T-helper 1 cell treated with Interleukin-12 subunit alpha and Interleukin-12 subunit beta and Interleukin-4 antibody, amounts not matched to agents 30 μg/mL and 1 μg/mL, for 36 hours (primary cell): ENCODE data around the gene FNDC3A.
"Not testable (repeated sequence)": the region's sequence is repeated elsewhere in the genome, so short reads cannot be mapped to it uniquely, and the experiment has no call there.

Source experiments
- H3K27ac Mint-ChIP-seq: one replicate; pipeline ENCODE4 v1.8.0; 2021; ENCODE audit warnings: mild to moderate bottlenecking, mixed read lengths
- H3K27me3 Mint-ChIP-seq: one replicate; pipeline ENCODE4 v1.8.0; 2021; ENCODE audit warnings: low read depth, mixed read lengths
- H3K36me3 Mint-ChIP-seq: one replicate; pipeline ENCODE4 v1.8.0; 2021; ENCODE audit warnings: low read depth, mixed read lengths
- H3K4me1 Mint-ChIP-seq: one replicate; pipeline ENCODE4 v1.8.0; 2021; ENCODE audit warnings: low read depth, mixed read lengths
- H3K4me3 Mint-ChIP-seq: one replicate; pipeline ENCODE4 v1.8.0; 2021; ENCODE audit warnings: mild to moderate bottlenecking, moderate library complexity, mixed read lengths
- H3K9me3 Mint-ChIP-seq: one replicate; pipeline ENCODE4 v1.8.0; 2021; ENCODE audit warnings: mixed read lengths

Gene FNDC3A

DNA sequence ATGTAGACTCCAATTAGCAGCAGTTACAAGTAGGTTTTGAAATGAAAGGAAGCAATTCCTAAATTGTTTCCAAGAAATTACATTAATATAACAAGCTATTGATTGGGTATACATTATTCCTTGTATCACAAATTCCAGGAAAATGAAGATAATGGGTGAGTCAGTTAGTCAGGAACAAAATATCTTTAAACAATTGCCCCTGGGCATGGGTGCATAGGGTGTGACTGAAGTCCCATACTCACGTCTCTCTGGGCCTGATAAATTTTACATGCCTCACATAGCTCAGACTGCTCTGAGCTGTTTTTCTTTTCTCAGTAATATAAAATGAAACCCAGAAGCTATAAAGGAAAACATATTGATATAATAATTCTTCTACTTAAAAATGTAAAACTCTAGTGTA, 87.8 kb downstream of the FNDC3A start:
- H3K4me1 Mint-ChIP-seq: peaks cover 4% of the 10 kb centered on the region
- H3K9me3 Mint-ChIP-seq: peaks cover under 1% of the 10 kb centered on the region
- H3K4me3 Mint-ChIP-seq: no peak overlapping the region
- no peaks in the 10 kb centered on the region for H3K36me3 Mint-ChIP-seq
- H3K27me3 Mint-ChIP-seq: no peaks in the 10 kb centered on the region
- no peak overlapping the region for H3K27ac Mint-ChIP-seq

DNA sequence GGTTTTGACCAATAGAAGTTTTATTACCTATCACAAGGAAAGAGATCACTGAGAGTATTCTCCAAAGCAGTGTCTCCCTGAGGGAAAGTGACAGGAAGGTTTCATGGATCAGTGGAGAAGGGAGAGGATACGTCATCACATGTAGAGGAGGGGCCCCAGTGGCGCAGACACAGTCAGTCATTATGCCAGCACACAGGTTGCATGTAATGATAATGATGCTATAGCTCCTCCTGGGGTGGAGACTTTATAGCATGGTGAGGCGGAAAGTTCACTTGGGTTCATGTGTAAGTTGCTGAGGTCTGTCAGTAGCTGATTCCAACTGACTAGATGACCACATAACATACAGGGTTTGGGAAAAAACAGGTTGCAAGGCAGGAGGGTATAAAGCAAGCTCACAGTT, 88.8 kb downstream of the FNDC3A start:
- no peak overlapping the region for H3K27ac Mint-ChIP-seq
- H3K9me3 Mint-ChIP-seq: peaks cover 3% of the 10 kb centered on the region
- peaks cover 4% of the 10 kb centered on the region for H3K4me1 Mint-ChIP-seq
- H3K27me3 Mint-ChIP-seq: no peaks in the 10 kb centered on the region
- H3K4me3 Mint-ChIP-seq: no peak overlapping the region
- peaks cover 2% of the 10 kb centered on the region for H3K36me3 Mint-ChIP-seq

DNA sequence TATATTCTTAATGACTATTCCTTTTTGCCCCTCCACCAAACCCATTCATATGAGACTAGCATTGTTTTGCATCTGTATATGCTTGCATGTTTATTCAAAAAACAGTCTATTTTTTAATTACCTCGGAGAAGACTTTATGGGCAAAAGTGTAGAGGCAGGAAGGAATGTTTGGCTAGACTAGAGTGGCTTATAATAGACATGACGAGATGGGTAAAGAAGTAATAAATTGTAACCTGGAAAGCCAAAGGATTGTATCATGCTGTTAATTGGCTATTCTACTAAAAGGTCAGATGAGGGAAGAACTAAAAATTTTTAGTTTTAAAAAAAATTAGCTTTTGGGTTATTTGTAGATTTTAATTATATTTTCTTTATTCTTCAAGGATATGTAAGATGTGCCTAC, 91.1 kb downstream of the FNDC3A start:
- Mint-ChIP-seq H3K9me3 (peaks cover 3% of the 10 kb centered on the region), H3K36me3 (peaks cover 5% of the 10 kb centered on the region), H3K4me1 (peaks cover 4% of the 10 kb centered on the region), H3K27ac (no peak overlapping the region), H3K27me3 (no peaks in the 10 kb centered on the region), H3K4me3 (no peak overlapping the region)

DNA sequence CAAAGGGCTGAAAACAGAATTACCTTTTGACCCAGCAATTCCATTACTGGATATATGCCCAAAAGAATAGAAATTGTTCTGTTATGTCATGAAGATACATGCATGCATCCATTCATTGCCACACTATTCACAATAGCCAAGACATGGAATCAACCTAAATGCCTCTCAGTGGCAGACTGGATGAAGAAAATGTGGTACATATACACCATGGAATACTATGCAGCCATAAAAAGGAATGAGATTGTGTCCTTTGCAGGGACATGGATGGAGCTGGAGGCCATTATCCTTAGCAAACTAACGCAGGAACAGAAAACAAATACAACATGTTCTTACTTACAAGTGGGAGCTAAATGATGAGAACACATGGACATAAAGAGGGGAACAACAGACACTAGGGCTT, 92.8 kb downstream of the FNDC3A start:
- H3K36me3 Mint-ChIP-seq, H3K27ac Mint-ChIP-seq, H3K4me3 Mint-ChIP-seq: not testable (repeated sequence)

DNA sequence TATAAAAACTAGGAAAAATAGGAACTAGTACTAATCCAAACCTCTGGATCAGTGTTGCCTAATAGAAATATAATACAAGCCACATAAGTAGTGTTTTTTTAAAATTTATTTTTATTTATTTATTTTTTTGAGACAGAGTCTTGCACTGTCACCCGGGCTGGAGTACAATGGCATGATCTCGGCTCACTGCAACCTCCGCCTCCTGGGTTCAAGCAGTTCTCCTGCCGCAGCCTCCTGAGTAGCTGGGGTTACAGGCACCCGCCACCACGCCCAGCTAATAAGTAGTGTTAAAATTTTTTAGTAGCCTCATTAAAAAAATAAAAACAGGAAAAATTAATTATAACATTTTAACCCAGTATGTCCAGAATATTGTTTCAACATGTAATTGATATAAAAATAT, 94.3 kb downstream of the FNDC3A start:
- H3K9me3 Mint-ChIP-seq, H3K27ac Mint-ChIP-seq, H3K27me3 Mint-ChIP-seq, H3K4me1 Mint-ChIP-seq, H3K36me3 Mint-ChIP-seq, H3K4me3 Mint-ChIP-seq: not testable (repeated sequence)

More for the DNA sequence above, 92.8 kb downstream of the FNDC3A start:
- H3K27me3 Mint-ChIP-seq, H3K9me3 Mint-ChIP-seq, H3K4me1 Mint-ChIP-seq: not testable (repeated sequence)

DNA sequence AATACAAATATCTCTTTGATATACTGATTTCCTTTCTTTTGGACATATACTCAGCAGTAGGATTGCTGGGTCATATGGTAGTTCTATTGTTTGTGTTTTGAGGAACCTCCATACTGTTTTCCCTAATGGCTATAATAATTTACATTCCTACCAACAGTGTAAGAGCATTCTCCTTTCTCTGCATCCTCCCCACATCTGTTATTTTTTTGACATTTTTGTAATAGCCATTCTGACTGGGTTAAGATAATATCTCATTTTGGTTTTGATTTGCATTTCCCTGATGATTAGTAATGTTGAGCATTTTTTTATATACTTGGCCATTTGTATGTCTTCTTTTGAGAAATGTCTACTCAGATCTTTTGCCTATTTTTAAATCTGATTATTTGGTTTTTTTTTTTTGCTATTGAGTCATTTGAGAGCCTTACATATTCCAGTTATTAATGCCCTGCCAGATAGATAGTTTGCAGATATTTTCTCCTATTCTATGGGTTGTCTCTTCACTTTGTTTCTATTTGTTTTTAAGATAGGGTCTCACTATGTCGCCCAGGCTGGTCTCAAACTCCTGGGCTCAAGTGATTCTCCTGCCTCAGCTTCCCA, 95.7 kb downstream of the FNDC3A start:
- peaks cover 1% of the 10 kb centered on the region for H3K4me1 Mint-ChIP-seq
- H3K36me3 Mint-ChIP-seq: peaks cover 13% of the 10 kb centered on the region

DNA sequence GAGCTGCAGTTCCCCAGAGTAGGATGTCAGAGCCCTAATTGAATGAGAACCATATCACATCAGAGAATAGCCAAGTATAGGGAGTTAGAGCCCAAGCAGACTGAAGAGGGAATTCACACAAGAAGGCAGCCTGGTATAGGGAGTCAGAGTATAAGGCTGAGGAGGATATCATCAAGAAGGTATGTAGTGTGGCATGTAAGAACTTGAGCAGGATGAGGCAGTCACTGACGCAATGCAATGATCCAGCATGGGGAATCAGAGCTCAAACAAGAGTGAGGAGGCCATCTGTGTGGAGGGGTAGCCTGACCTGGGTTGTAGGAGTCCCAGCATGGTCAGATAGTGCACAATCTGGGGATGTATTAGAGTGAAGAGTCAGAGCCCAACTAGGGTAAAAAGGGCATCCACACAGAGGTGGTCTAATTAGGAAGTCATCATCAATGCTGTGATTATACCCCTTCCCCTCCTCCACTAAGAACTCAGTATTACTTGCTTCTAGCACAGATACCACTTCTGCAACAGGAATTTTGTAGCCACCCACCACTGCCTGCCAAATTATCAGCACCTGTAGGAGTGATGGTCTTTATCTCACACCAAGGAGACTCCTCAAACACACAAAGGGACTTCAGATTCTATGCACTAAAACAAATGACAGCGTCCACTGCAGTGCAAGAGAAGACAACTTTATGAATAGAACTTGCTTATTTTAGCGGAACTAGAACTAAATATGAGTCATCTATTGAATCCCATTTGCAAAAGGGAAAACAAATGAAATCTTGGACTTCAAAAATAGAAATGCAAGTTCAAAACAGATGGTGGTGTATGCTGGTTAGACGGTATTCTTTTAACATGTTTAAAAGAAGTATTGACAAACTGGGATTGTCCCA, 107.2 kb downstream of the FNDC3A start:
- Mint-ChIP-seq H3K4me3 (no peak overlapping the region), H3K27me3 (no peaks in the 10 kb centered on the region), H3K9me3 (no peaks in the 10 kb centered on the region), H3K36me3 (peaks cover 4% of the 10 kb centered on the region), H3K27ac (no peak overlapping the region), H3K4me1 (no peaks in the 10 kb centered on the region)

More for the DNA sequence above, 95.7 kb downstream of the FNDC3A start:
- H3K27me3 Mint-ChIP-seq: no peaks in the 10 kb centered on the region
- H3K4me3 Mint-ChIP-seq: no peak overlapping the region
- peaks cover 3% of the 10 kb centered on the region for H3K9me3 Mint-ChIP-seq
- no peak overlapping the region for H3K27ac Mint-ChIP-seq

DNA sequence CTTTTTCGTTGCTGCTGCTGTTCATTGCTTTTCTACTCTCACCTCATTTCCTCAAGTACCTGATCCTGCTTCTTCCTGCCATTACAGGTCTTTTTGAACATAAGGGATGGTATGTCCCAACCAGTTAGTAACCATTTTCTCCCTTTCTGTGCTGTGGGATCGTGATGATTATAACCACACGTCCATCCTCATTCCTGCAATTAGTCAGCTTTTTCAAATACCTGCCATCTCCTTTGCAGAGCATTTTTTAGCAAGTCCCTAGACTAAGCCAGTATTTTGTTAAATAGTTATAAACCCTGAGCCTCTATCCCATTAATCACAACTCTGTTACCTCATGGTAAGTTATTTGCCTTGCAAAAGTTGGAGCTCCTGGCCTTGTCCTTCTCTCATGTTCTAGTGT, 109.2 kb downstream of the FNDC3A start:
- H3K9me3 Mint-ChIP-seq: no peaks in the 10 kb centered on the region
- H3K27me3 Mint-ChIP-seq: no peaks in the 10 kb centered on the region
- H3K4me1 Mint-ChIP-seq: no peaks in the 10 kb centered on the region
- H3K36me3 Mint-ChIP-seq: peaks cover 5% of the 10 kb centered on the region
- H3K27ac Mint-ChIP-seq: no peak overlapping the region
- H3K4me3 Mint-ChIP-seq: no peak overlapping the region

DNA sequence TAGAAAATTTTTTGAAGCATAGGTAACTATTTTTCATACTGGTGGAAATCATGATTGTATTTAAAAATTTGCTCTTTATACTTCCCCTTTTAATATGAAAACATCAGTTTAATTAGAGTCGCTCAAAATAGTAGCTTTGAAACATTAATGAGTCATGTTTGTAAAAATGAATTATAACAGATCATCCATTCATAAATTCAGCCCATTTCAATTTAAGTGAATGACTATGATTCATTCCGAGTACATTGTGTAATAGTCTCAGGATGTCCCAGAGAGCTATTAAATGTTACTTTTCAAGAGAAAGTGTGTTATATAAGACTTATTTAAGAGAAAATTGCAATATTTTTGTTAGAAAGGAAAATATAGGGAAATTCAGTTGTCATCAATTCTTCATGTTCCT, 111.0 kb downstream of the FNDC3A start:
- Mint-ChIP-seq H3K4me1 (no peaks in the 10 kb centered on the region), H3K9me3 (no peaks in the 10 kb centered on the region), H3K4me3 (no peak overlapping the region), H3K27ac (no peak overlapping the region), H3K27me3 (no peaks in the 10 kb centered on the region), H3K36me3 (peaks cover 2% of the 10 kb centered on the region)

DNA sequence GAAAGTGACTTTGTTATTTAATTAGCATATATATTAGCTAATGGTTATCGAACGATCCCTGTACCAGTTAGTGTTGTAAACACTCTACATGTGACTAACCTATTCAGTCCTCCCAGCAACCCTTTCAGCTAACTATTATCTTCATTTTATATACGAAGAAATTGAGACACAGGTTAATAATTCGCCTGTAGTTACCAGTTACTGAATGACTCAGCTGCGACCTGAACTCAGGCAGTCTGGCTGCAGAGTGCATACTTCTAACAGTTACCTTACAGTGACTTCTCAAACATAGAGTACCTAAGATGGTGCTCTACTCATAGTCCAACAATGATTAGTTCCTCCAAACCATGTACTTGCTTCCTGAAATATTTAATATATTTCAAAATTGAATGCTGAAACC, 117.7 kb downstream of the FNDC3A start:
- Mint-ChIP-seq H3K36me3 (peaks cover 2% of the 10 kb centered on the region), H3K4me3 (no peak overlapping the region), H3K4me1 (no peaks in the 10 kb centered on the region), H3K9me3 (no peaks in the 10 kb centered on the region), H3K27ac (no peak overlapping the region), H3K27me3 (no peaks in the 10 kb centered on the region)

DNA sequence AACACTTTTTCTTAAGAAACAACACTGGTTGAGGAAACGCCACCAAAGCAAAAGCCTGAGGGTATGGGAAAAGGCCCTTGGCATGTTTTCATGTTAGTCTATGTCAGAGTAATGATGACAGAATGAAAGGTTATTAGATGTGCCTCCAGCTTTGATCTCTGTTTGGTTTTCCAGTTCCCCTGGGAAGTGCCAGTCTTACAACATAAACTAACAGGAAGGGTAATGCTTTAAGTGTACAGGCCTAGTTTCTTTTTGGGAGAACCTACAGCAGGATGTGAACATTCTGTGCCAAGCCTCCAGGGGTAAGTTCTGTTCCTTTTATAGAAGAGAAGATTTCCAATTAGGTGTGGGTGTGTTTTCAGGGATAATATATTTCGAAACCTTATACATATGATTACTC, 121.7 kb downstream of the FNDC3A start:
- no peaks in the 10 kb centered on the region for H3K27me3 Mint-ChIP-seq
- H3K36me3 Mint-ChIP-seq: no peaks in the 10 kb centered on the region
- peaks cover 3% of the 10 kb centered on the region for H3K4me1 Mint-ChIP-seq
- H3K4me3 Mint-ChIP-seq: no peak overlapping the region
- H3K9me3 Mint-ChIP-seq: no peaks in the 10 kb centered on the region
- no peak overlapping the region for H3K27ac Mint-ChIP-seq

DNA sequence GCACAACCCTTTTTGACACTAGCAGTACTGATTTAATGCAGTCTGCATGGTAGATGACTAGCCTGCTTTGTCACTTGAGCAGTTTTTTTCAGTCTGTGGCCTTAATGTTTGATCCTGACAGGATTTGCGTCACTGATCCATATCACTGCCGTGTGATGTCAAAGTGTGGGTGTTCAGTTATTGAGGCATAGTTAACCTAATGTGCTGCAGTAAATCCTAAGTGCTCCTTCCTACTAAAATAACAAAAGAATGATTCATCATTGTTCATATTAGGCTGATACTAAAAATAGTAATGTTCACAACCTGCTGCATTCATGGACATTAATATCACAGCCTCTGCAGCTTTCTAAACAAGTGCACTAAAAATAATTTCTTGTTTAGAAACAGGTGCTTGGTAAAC, 122.5 kb downstream of the FNDC3A start:
- Mint-ChIP-seq H3K9me3 (no peaks in the 10 kb centered on the region), H3K36me3 (no peaks in the 10 kb centered on the region), H3K27me3 (no peaks in the 10 kb centered on the region), H3K27ac (no peak overlapping the region), H3K4me1 (peaks cover 3% of the 10 kb centered on the region), H3K4me3 (no peak overlapping the region)

DNA sequence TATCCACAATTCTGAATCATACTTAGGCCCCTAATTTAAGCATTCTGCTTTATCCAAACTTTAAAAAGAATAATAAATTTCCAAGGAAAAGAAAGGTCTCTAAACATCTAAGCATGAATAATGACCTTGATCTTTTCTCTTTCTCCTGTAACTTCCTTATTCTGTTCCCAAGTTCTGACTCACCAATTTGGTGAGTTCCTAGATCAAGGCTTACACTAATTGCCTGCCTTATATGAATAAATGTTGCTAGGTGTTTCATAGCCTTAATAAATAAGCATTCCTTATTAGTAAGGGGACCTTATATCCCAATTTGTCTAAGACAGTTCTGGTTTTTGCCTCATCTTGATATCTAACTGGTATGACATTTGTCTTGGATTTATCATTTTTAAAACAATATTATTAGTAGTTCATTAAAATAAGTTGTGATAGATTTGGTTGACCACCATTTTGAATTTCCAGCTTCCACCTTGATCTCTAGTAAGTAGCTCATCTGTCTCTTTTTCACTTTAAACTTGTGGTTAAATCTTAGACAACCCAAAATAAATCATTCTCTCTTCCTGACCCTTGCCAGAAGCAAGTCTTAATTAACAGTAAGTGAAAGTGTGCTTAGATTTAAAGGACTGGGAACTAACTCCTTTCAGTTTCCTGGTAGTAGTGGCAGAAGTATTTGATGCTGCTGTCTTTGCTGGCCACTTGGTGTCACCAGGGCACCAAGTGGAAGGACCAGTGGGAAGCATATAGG, 123.2 kb downstream of the FNDC3A start:
- Mint-ChIP-seq H3K27me3 (no peaks in the 10 kb centered on the region), H3K4me3 (no peak overlapping the region), H3K9me3 (no peaks in the 10 kb centered on the region), H3K27ac (no peak overlapping the region), H3K4me1 (peaks cover 3% of the 10 kb centered on the region), H3K36me3 (no peaks in the 10 kb centered on the region)

DNA sequence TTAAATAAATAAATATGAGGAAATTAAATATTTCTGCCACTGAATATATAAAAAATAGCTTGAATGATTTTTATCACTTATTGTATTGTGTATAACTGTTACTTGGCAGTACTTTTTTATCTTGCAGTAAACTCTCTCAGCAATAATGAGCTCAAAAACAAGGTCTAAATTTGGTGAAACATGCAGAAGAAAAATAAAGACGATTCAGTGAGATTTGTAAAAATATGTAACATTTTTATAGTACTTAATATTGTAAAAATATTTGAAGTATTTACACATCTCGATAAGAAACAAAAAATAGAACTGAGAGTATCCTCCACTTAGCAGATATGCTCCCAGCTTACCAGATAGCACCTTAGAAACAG, 123.8 kb downstream of the FNDC3A start:
- H3K27ac Mint-ChIP-seq: no peak overlapping the region
- no peaks in the 10 kb centered on the region for H3K36me3 Mint-ChIP-seq
- H3K9me3 Mint-ChIP-seq: no peaks in the 10 kb centered on the region
- no peaks in the 10 kb centered on the region for H3K27me3 Mint-ChIP-seq
- peaks cover 3% of the 10 kb centered on the region for H3K4me1 Mint-ChIP-seq
- no peak overlapping the region for H3K4me3 Mint-ChIP-seq
